ENCODE measurements around the gene FAM107B. TPM values are rescaled to one million over a fixed set of nuclear protein-coding genes. Genes with fewer than 3 reads are reported as not detected.
A peak's percentile ranks its signal among the peaks of the same experiment; 100 is the strongest.

FAM107B gene
- total RNA-seq, 1 donor from 2014 or later, result 286 TPM

GRCh38 chr10:14581553-14582321 lies 193.0 kb downstream of the FAM107B start:
- H3K4me1 Mint-ChIP-seq, result peaks cover 94% of the 10 kb centered on the region
- no peak overlapping the region for H3K4me3 Mint-ChIP-seq
- H3K27me3 Mint-ChIP-seq, result no peaks in the 10 kb centered on the region
- DNase-seq (no peak), ATAC-seq (ENCODE audit: low read depth) (no peak)
- intact Hi-C loops (cut with micrococcal nuclease), result no loop called here
- no peaks in the 10 kb centered on the region for H3K9me3 Mint-ChIP-seq
- POLR2A ChIA-PET, result no interaction called here
- CTCF ChIA-PET, result no interaction called here
- TF ChIP-seq CTCF (IDR thresholded peaks at IDR 0.05), result no peak
- H3K27ac Mint-ChIP-seq, result peak overlapping the region; percentile 56
- peaks cover 72% of the 10 kb centered on the region for H3K36me3 Mint-ChIP-seq (ENCODE audit: low read depth)

- DNase-seq (no peak), ATAC-seq (ENCODE audit: low read depth) (no peak)
- Mint-ChIP-seq H3K36me3 (ENCODE audit: low read depth) (peaks cover 72% of the 10 kb centered on the region), H3K27ac (peak overlapping the region; percentile 56), H3K4me1 (peaks cover 90% of the 10 kb centered on the region), H3K4me3 (no peak overlapping the region), H3K27me3 (no peaks in the 10 kb centered on the region), H3K9me3 (no peaks in the 10 kb centered on the region)
- TF ChIP-seq CTCF (IDR thresholded peaks at IDR 0.05), result no peak
- ChIA-PET CTCF (no interaction called here), POLR2A (no interaction called here)
- intact Hi-C loops (cut with micrococcal nuclease), result no loop called here
These were observed 193.9 kb downstream of the FAM107B start for GRCh38 chr10:14580671-14581332.

GRCh38 chr10:14579405-14579804 lies 195.3 kb downstream of the FAM107B start:
- H3K36me3 Mint-ChIP-seq (ENCODE audit: low read depth), result peaks cover 70% of the 10 kb centered on the region
- no peak for ATAC-seq (ENCODE audit: low read depth)
- no peaks in the 10 kb centered on the region for H3K9me3 Mint-ChIP-seq
- H3K4me1 Mint-ChIP-seq, result peaks cover 90% of the 10 kb centered on the region
- no peaks in the 10 kb centered on the region for H3K27me3 Mint-ChIP-seq
- ChIA-PET CTCF (no interaction called here), POLR2A (interaction anchor here (0.7 kb wide), 1 partner anchor 259 kb away, joined by 3 read pairs; the partner anchor contains the start of genes CDNF, HSPA14 and MSANTD7)
- H3K4me3 Mint-ChIP-seq, result no peak overlapping the region
- H3K27ac Mint-ChIP-seq, result peak overlapping the region; percentile 59
- no peak for DNase-seq
- intact Hi-C loops (cut with micrococcal nuclease), result no loop called here
- no peak for TF ChIP-seq CTCF (IDR thresholded peaks at IDR 0.05)

GRCh38 chr10:14578060-14578952 lies 196.4 kb downstream of the FAM107B start:
- Mint-ChIP-seq H3K27me3 (no peaks in the 10 kb centered on the region), H3K36me3 (ENCODE audit: low read depth) (peaks cover 68% of the 10 kb centered on the region), H3K27ac (peak overlapping the region; percentile 8), H3K4me3 (no peak overlapping the region), H3K4me1 (peaks cover 88% of the 10 kb centered on the region), H3K9me3 (no peaks in the 10 kb centered on the region)
- ChIA-PET CTCF (interaction anchor here (0.6 kb wide), 1 partner anchor 10 kb away, joined by 3 read pairs; no protein-coding TSS in a partner anchor), POLR2A (interaction anchor here (0.7 to 1.5 kb wide), 2 partner anchors 259 to 260 kb away, joined by 3 read pairs; partner anchors contain the start of genes CDNF, HSPA14 and MSANTD7)
- intact Hi-C loops (cut with micrococcal nuclease), result no loop called here
- ATAC-seq (ENCODE audit: low read depth), result no peak
- TF ChIP-seq CTCF (IDR thresholded peaks at IDR 0.05), result no peak
- DNase-seq, result no peak

All from activated B cell treated with CpG ODN at 0.5 μM for 24 hours (primary cell).